ENCODE data around the gene EXT2. TPM values are rescaled to one million over a fixed set of nuclear protein-coding genes. Genes with fewer than 3 reads are reported as not detected.

EXT2 gene
- total RNA-seq, 2 donors from 2014 or later = 76.5 to 96.7 TPM

- DNase-seq (ENCODE audit: low spot score) = no peak
These were observed 170.7 kb downstream of the EXT2 start for GRCh38 chr11:44266056-44266780.

DNA sequence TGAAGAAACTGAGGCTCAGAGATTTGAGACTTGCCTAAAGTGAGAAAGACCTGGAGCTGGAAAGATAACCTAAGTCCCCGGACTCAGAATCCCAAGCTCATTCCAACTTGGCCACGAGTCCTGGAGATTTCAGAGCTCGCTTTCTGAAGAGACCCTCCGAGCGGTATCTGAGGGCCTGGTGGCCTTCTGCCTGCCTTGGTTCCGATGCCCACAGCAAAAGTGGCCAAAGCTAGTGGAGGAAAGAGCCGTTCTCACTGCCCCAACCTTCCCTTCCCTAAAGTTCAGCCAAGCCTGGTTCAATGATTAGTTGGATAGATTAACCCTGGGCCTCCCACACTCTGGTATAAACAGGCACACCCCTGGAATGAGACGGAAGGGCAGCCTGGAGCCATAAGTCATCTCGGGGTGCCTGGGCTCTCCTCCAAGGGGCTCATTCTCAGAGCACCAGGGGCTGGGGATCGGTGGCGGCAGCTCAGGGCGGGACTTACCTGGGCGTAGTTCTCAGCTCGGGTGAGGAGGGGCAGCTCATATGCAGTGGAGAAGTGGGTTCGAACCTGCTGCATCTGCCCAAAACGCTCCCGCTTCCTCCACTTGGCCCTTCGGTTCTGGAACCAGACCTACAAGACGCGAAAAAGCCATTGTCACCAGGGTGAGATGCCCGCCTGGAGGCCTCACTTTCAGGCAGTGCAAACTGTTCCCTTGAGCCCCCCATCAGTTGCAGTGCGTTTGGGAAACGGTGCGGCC lies 171.7 kb downstream of the EXT2 start:
- Histone ChIP-seq H3K27me3 (replicated peaks; ENCODE audit: insufficient read depth) (no peaks in the 10 kb centered on the region), H3K4me3 (no peak overlapping the region), H3K4me1 (replicated peaks) (no peaks in the 10 kb centered on the region), H3K9me3 (no peaks in the 10 kb centered on the region), H3K27ac (no peak overlapping the region), H3K36me3 (no peaks in the 10 kb centered on the region)
- intact Hi-C loops (cut with DNase I) = no loop called here
- TF ChIP-seq CTCF (IDR thresholded peaks at IDR 0.05) = no peak
- TF ChIP-seq POLR2AphosphoS5 (IDR thresholded peaks at IDR 0.05) = no peak
- no peak for TF ChIP-seq POLR2A (IDR thresholded peaks at IDR 0.05)
- DNase-seq (ENCODE audit: low spot score) = no peak
- 89% methylated on average over 24 of the region's 24 CpGs for WGBS

More at GRCh38 chr11:44266056-44266780, 170.7 kb downstream of the EXT2 start:
- Histone ChIP-seq H3K4me3 (no peak overlapping the region), H3K27ac (no peak overlapping the region), H3K4me1 (replicated peaks) (no peaks in the 10 kb centered on the region), H3K27me3 (replicated peaks; ENCODE audit: insufficient read depth) (no peaks in the 10 kb centered on the region), H3K36me3 (no peaks in the 10 kb centered on the region), H3K9me3 (no peaks in the 10 kb centered on the region)
- 81% methylated on average over 9 of the region's 9 CpGs for WGBS
- intact Hi-C loops (cut with DNase I) = no loop called here
- no peak for TF ChIP-seq CTCF (IDR thresholded peaks at IDR 0.05)
- no peak for TF ChIP-seq POLR2AphosphoS5 (IDR thresholded peaks at IDR 0.05)
- TF ChIP-seq POLR2A (IDR thresholded peaks at IDR 0.05) = no peak

- intact Hi-C loops (cut with DNase I) = no loop called here
- 91% methylated on average over 8 of the region's 8 CpGs for WGBS
- no peaks in the 10 kb centered on the region for H3K36me3 ChIP-seq
- H3K4me1 ChIP-seq (replicated peaks) = no peaks in the 10 kb centered on the region
- no peak for TF ChIP-seq CTCF (IDR thresholded peaks at IDR 0.05)
- TF ChIP-seq POLR2AphosphoS5 (IDR thresholded peaks at IDR 0.05) = no peak
- TF ChIP-seq POLR2A (IDR thresholded peaks at IDR 0.05) = no peak
- H3K4me3 ChIP-seq = no peak overlapping the region
- H3K27ac ChIP-seq = no peak overlapping the region
- no peak for DNase-seq (ENCODE audit: low spot score)
- no peaks in the 10 kb centered on the region for H3K27me3 ChIP-seq (replicated peaks; ENCODE audit: insufficient read depth)
- no peaks in the 10 kb centered on the region for H3K9me3 ChIP-seq
These were observed 172.5 kb downstream of the EXT2 start for GRCh38 chr11:44267750-44268613.

GRCh38 chr11:44268614-44269080 lies 173.2 kb downstream of the EXT2 start:
- no peaks in the 10 kb centered on the region for H3K9me3 ChIP-seq
- TF ChIP-seq CTCF (IDR thresholded peaks at IDR 0.05) (no peak), POLR2A (IDR thresholded peaks at IDR 0.05) (no peak), POLR2AphosphoS5 (IDR thresholded peaks at IDR 0.05) (no peak)
- intact Hi-C loops (cut with DNase I) = no loop called here
- H3K27me3 ChIP-seq (replicated peaks; ENCODE audit: insufficient read depth) = no peaks in the 10 kb centered on the region
- no peak overlapping the region for H3K27ac ChIP-seq
- H3K36me3 ChIP-seq = no peaks in the 10 kb centered on the region
- DNase-seq (ENCODE audit: low spot score) = no peak
- WGBS = 92% methylated on average over 5 of the region's 5 CpGs
- no peaks in the 10 kb centered on the region for H3K4me1 ChIP-seq (replicated peaks)
- H3K4me3 ChIP-seq = no peak overlapping the region
